ENCODE results near the gene PSTPIP2. TPM values are rescaled to one million over a fixed set of nuclear protein-coding genes. Genes with fewer than 3 reads are reported as not detected.

Gene PSTPIP2
- total and polyA plus RNA-seq, 2 donors (not counting 3 experiments of a cell fraction or from before 2014, with no cell fraction given) = 1.6 to 4.9 TPM

DNA sequence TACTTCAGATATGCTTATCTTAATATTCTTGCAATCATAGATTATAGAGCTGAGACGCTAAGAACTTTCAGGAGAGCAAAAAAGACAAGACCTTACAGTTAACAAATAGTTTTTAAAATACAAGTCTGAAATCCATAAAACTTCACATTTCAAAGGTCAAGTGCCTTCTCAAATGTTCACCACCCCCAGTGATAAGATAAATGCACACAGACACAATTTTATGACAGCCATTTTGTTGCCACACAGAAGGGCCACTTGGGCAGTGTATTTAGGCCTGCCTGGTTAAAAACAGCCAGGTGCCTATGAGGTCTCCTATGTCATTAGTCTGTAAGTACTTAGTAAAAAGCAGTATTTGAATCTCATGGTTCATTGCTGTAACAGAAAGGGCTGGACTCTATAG lies 8.1 kb upstream of the PSTPIP2 start:
- Histone ChIP-seq H3K4me2 (ENCODE audit: insufficient read depth, low read length) (no peak overlapping the region), H3K9me1 (replicated peaks; ENCODE audit: control insufficient read depth, extremely low read depth, insufficient read depth, low read length) (no peaks in the 10 kb centered on the region), H3K36me3 (ENCODE audit: control insufficient read depth in 2 of 2, extremely low read depth in 1 of 2, insufficient read depth in 2 of 2, low read length in 2 of 2) (peaks cover 14 to 23% of the 10 kb centered on the region in 2 experiments), H3K27me3 (ENCODE audit: control insufficient read depth in 2 of 2, insufficient read depth in 2 of 2, low read length in 2 of 2) (no peaks in the 10 kb centered on the region), H3K27ac (ENCODE audit: insufficient read depth, low read depth, low read length) (no peak overlapping the region), H3K4me3 (replicated peaks in 1 of 3; ENCODE audit: insufficient read depth in 1 of 3, low read depth in 1 of 3, low read length in 3 of 3) (no peak overlapping the region), H3K79me2 (ENCODE audit: control insufficient read depth, insufficient read depth, low read length) (no peaks in the 10 kb centered on the region), H2AFZ (ENCODE audit: low read depth, low read length) (no peak overlapping the region), H4K20me1 (replicated peaks; ENCODE audit: control insufficient read depth, extremely low read depth, insufficient read depth, low read length) (no peaks in the 10 kb centered on the region), H3K9me3 (replicated peaks; ENCODE audit: control insufficient read depth, insufficient read depth, low read length) (no peaks in the 10 kb centered on the region), H3K9ac (replicated peaks; ENCODE audit: extremely low read depth, insufficient read depth, low read length) (no peak overlapping the region), H3K4me1 (ENCODE audit: control insufficient read depth, extremely low read depth, insufficient read depth, low read length) (no peaks in the 10 kb centered on the region)
- ChIA-PET POLR2A (no interaction called here), CTCF (no interaction called here)
- TF ChIP-seq, protein P1, sequence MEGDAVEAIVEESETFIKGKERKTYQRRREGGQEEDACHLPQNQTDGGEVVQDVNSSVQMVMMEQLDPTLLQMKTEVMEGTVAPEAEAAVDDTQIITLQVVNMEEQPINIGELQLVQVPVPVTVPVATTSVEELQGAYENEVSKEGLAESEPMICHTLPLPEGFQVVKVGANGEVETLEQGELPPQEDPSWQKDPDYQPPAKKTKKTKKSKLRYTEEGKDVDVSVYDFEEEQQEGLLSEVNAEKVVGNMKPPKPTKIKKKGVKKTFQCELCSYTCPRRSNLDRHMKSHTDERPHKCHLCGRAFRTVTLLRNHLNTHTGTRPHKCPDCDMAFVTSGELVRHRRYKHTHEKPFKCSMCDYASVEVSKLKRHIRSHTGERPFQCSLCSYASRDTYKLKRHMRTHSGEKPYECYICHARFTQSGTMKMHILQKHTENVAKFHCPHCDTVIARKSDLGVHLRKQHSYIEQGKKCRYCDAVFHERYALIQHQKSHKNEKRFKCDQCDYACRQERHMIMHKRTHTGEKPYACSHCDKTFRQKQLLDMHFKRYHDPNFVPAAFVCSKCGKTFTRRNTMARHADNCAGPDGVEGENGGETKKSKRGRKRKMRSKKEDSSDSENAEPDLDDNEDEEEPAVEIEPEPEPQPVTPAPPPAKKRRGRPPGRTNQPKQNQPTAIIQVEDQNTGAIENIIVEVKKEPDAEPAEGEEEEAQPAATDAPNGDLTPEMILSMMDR (IDR thresholded peaks at IDR 0.05; ENCODE audit: extremely low read depth in 1 of 2, insufficient read depth in 1 of 2, low read depth in 1 of 2, low read length in 2 of 2) = no peak
- TF ChIP-seq MYC (IDR thresholded peaks at IDR 0.05; ENCODE audit: low read depth, low read length) (no peak), JUN (IDR thresholded peaks at IDR 0.05; ENCODE audit: borderline replicate concordance, insufficient read depth, insufficient read length, low read depth) (no peak), EZH2 (IDR thresholded peaks at IDR 0.05; ENCODE audit: borderline replicate concordance, low read depth, low read length, severe bottlenecking) (no peak), FOS (IDR thresholded peaks at IDR 0.05; ENCODE audit: borderline replicate concordance, insufficient read depth, low read length) (no peak), POLR2A (IDR thresholded peaks at IDR 0.05; ENCODE audit: low read depth, low read length) (no peak), POLR2AphosphoS5 (IDR thresholded peaks at IDR 0.05; ENCODE audit: insufficient read depth, low read depth, low read length) (no peak), GATA2 (IDR thresholded peaks at IDR 0.05; ENCODE audit: insufficient read depth, insufficient read length, low read depth, low read length) (no peak)
- TF ChIP-seq, protein P2, sequence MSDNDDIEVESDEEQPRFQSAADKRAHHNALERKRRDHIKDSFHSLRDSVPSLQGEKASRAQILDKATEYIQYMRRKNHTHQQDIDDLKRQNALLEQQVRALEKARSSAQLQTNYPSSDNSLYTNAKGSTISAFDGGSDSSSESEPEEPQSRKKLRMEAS (IDR thresholded peaks at IDR 0.05; ENCODE audit: insufficient read depth, insufficient read length) = no peak
- intact Hi-C loops (cut with micrococcal nuclease) = no loop called here
- dilution Hi-C loops (cut with MboI; ENCODE audit: extremely low pct_ligation_motif_present, low sequenced_read_pairs) = no loop called here
- no TSS peak for BruUV-seq (replicated peaks)
- no peak for DNase-seq (ENCODE audit: low read depth, low spot score)
- FAIRE-seq = no peak

Measured in endothelial cell of umbilical vein (primary cell).